K562 (cell line): ENCODE data around the gene KRT31. TPM values are rescaled to one million over a fixed set of nuclear protein-coding genes. Genes with fewer than 3 reads are reported as not detected.

Source experiments
- ATAC-seq: fragments of 200-7000 bp; cut with Tn5 transposase; 3 replicates; pipeline ENCODE4 v1.9.1; 2020; ENCODE audit warnings: moderate library complexity
- BruUV-seq: library from RNA; stranded (reverse); fragments of 400-500 nt; replicated peaks from 2 replicates; lab custom pipeline; 2021; lab: Mats Ljungman, UMichigan
- CTCF ChIA-PET: fragments of 300-600 bp; formaldehyde crosslinking; extraction: SDS; loops from one replicate; lab custom pipeline; 2021; ENCODE audit warnings: low intra/inter-chr PET ratio; lab: Yijun Ruan, JAX
- POLR2A ChIA-PET: fragments of 300-600, 350-650 bp; sonication (Branson Sonifier 250); formaldehyde crosslinking; extraction: SDS; loops from one replicate; lab custom pipeline; 2021; ENCODE audit warnings: antibody characterized with exemption, inconsistent platforms; lab: Yijun Ruan, JAX
- DNase-seq, 4 experiments: peaks; one replicate each; pipeline versions ENCODE4 v3.0.0 to v3.0.0-alpha.2; 2011 to 2018; ENCODE audit warnings: low spot score in 3 of 4, mixed read lengths in 3 of 4; ENCODE audit errors: extremely low read depth in 1 of 4
- FAIRE-seq: peaks from 2 replicates; lab custom pipeline; 2011; peaks lifted over from hg19 to GRCh38; lab: Jason Lieb, UNC
- H2AFZ ChIP-seq: 2 replicates; pipeline ENCODE4 v1.6.0; 2011; ENCODE audit warnings: low read depth, low read length, control low read depth, inconsistent platforms
- H3K27ac ChIP-seq: fragments of 200-600 bp; 3 replicates; pipeline ENCODE4 v1.8.0; 2011; ENCODE audit warnings: low read depth, mild to moderate bottlenecking, control low read depth, inconsistent platforms, low read length, moderate library complexity, mixed read lengths; ENCODE audit errors: extremely low read depth
- H3K27me3 ChIP-seq, 2 experiments: fragments of 300-600 bp in 1 of 2; 2 replicates in 1 of 2; 3 replicates in 1 of 2; pipeline versions ENCODE4 v1.6.0 to v1.8.0; 2011; ENCODE audit warnings: inconsistent platforms in 2 of 2, low read length in 2 of 2, mild to moderate bottlenecking in 1 of 2, mixed read lengths in 1 of 2, moderate library complexity in 1 of 2; ENCODE audit not compliant: control insufficient read depth in 2 of 2, insufficient read depth in 2 of 2
- H3K36me3 ChIP-seq: fragments of 300-600 bp; 3 replicates; pipeline ENCODE4 v1.8.0; 2011; ENCODE audit warnings: mild to moderate bottlenecking, low read length, inconsistent platforms; ENCODE audit not compliant: control insufficient read depth, insufficient read depth
- H3K4me1 ChIP-seq, 2 experiments: fragments of 200-600 bp in 1 of 2; replicated peaks in 1 of 2; 2 replicates in 1 of 2; 3 replicates in 1 of 2; pipeline versions ENCODE4 v1.5.1 to v1.8.0; 2011; ENCODE audit warnings: inconsistent platforms in 2 of 2, low read length in 2 of 2, mild to moderate bottlenecking in 1 of 2, mixed read lengths in 1 of 2, moderate library complexity in 1 of 2; ENCODE audit not compliant: control insufficient read depth in 2 of 2, insufficient read depth in 2 of 2
- H3K4me2 ChIP-seq: 2 replicates; pipeline ENCODE4 v1.6.1; 2011; ENCODE audit warnings: low read length, control low read depth, inconsistent platforms, mixed read lengths; ENCODE audit not compliant: insufficient read depth
- H3K4me3 ChIP-seq: fragments of 200-600 bp; sonication (generic), shearing (Covaris generic); 2 replicates; pipeline ENCODE4 v1.5.1; 2016; ENCODE audit warnings: control low read depth, inconsistent platforms
- H3K79me2 ChIP-seq: fragments of 200-600 bp; 3 replicates; pipeline ENCODE4 v1.8.0; 2011; ENCODE audit warnings: low read length, inconsistent platforms; ENCODE audit not compliant: control insufficient read depth, insufficient read depth
- H3K9ac ChIP-seq, 2 experiments: 2 replicates each; pipeline versions ENCODE4 v1.6.0 to v1.6.1; 2011; ENCODE audit warnings: low read depth in 2 of 2, low read length in 2 of 2, control low read depth in 1 of 2, inconsistent platforms in 1 of 2, mild to moderate bottlenecking in 1 of 2, mixed read lengths in 1 of 2; ENCODE audit not compliant: insufficient read depth in 1 of 2
- H3K9me1 ChIP-seq: one replicate; pipeline ENCODE4 v1.6.0; 2011; ENCODE audit warnings: inconsistent platforms, mild to moderate bottlenecking, low read length, moderate library complexity; ENCODE audit not compliant: control insufficient read depth, insufficient read depth
- H3K9me3 ChIP-seq: replicated peaks from 2 replicates; pipeline ENCODE4 v1.5.1; 2011; ENCODE audit warnings: low read depth, low read length, inconsistent platforms; ENCODE audit not compliant: control insufficient read depth, insufficient read depth
- H4K20me1 ChIP-seq: replicated peaks from 2 replicates; pipeline ENCODE4 v1.6.1; 2011; ENCODE audit warnings: low read length, inconsistent platforms, mixed read lengths; ENCODE audit not compliant: control insufficient read depth, insufficient read depth
- ATF1 ChIP-seq, 2 experiments: fragments of 450-650 bp in 1 of 2; IDR thresholded peaks; 2 replicates each; pipeline ENCODE4 v1.6.1; 2016; ENCODE audit warnings: missing compliant biosample characterization in 1 of 2, missing genetic modification characterization in 1 of 2
- BRF1 ChIP-seq: IDR thresholded peaks from 3 replicates; pipeline ENCODE4 v1.6.1; 2011; ENCODE audit warnings: borderline replicate concordance, mild to moderate bottlenecking; ENCODE audit not compliant: insufficient read length; ENCODE audit errors: extremely low read depth
- CLOCK ChIP-seq: fragments of 250-450 bp; sonication (Bioruptor Pico); IDR thresholded peaks from 2 replicates; pipeline ENCODE4 v1.4.0; 2020; ENCODE audit warnings: mild to moderate bottlenecking, moderate library complexity, borderline replicate concordance
- FOXO4 ChIP-seq: fragments of 450-650 bp; formaldehyde crosslinking; IDR thresholded peaks from 2 replicates; pipeline ENCODE4 v1.4.0; 2020; ENCODE audit warnings: mild to moderate bottlenecking, moderate library complexity
- HNRNPH1 ChIP-seq: fragments of 200-400 bp; formaldehyde crosslinking; optimal IDR thresholded peaks from 2 replicates; pipeline ENCODE3; 2017; ENCODE audit warnings: low read depth, mild to moderate bottlenecking, low read length, moderate library complexity
- KLF13 ChIP-seq: fragments of 450-650 bp; IDR thresholded peaks from 2 replicates; pipeline ENCODE4 v1.6.1; 2016; ENCODE audit warnings: missing genetic modification characterization, low read depth, mild to moderate bottlenecking, missing compliant biosample characterization, moderate library complexity, borderline replicate concordance
- SIN3A ChIP-seq, 2 experiments: fragments of 150-350 bp in 1 of 2; IDR thresholded peaks; 2 replicates each; pipeline ENCODE4 v1.6.1; 2011 to 2016; ENCODE audit warnings: borderline replicate concordance in 2 of 2, low read depth in 2 of 2, low read length in 2 of 2, mild to moderate bottlenecking in 2 of 2, moderate library complexity in 2 of 2; ENCODE audit not compliant: control insufficient read depth in 1 of 2
- SNRNP70 ChIP-seq: fragments of 200-400 bp; formaldehyde crosslinking; optimal IDR thresholded peaks from 2 replicates; pipeline ENCODE3; 2017; ENCODE audit warnings: low read depth, low read length
- TAF1 ChIP-seq: IDR thresholded peaks from 2 replicates; pipeline ENCODE4 v1.6.1; 2011; ENCODE audit warnings: mild to moderate bottlenecking, low read length, moderate library complexity; ENCODE audit not compliant: insufficient read depth, control insufficient read depth, severe bottlenecking; ENCODE audit errors: extremely low read depth
- YBX1 ChIP-seq: fragments of 450-650 bp; IDR thresholded peaks from 2 replicates; pipeline ENCODE4 v1.7.1; 2016; ENCODE audit warnings: mild to moderate bottlenecking
- ZBTB33 ChIP-seq: sonication (generic); formaldehyde crosslinking; IDR thresholded peaks from 2 replicates; pipeline ENCODE4 v1.8.1; 2023; ENCODE audit warnings: mild to moderate bottlenecking, missing genetic modification reagents
- ZFX ChIP-seq: sonication (generic); formaldehyde crosslinking; IDR thresholded peaks from 2 replicates; pipeline ENCODE4 v1.8.0; 2022; ENCODE audit warnings: mild to moderate bottlenecking, missing genetic modification reagents, moderate library complexity
- ZNF12 ChIP-seq: sonication (generic); formaldehyde crosslinking; IDR thresholded peaks from 2 replicates; pipeline ENCODE4 v1.4.0; 2020; ENCODE audit warnings: mild to moderate bottlenecking, missing genetic modification reagents
- WGBS: fragments of 100-300 bp; shearing (Covaris generic); methylation state at CpG from one replicate; pipeline ENCODE4 v1.1.6; 2016; ENCODE audit warnings: low coverage, mixed read lengths; ENCODE audit not compliant: insufficient coverage; ENCODE audit errors: missing lambda C conversion rate; 5-methylcytosine and 5-hydroxymethylcytosine counted together
- in situ Hi-C: fragments of 300-500 bp; cut with MboI; formaldehyde crosslinking; loops from 4 replicates; pipeline ENCODE4 v1.15.0; 2018; ENCODE audit warnings: inconsistent platforms, mixed read lengths
- intact Hi-C: fragments of 100-400 bp; cut with micrococcal nuclease; formaldehyde crosslinking; loops from 2 replicates; pipeline ENCODE4 v1.14.2; 2022
- polyA plus RNA-seq, 8 experiments: library from polyadenylated mRNA; depleted of rRNA in 4 of 8; stranded (reverse) in 5 of 8; unstranded in 3 of 8; fragments of >200 nt; fragmentation: Nextera tagmentation in 2 of 8; fragmentation: Illumina TruSeq in 1 of 8; extraction: Ambion mirVana in 2 of 8; extraction: Trizol in 1 of 8; gene quantifications; 2 replicates each; pipeline versions ENCODE4 v1.2.1 to v1.2.3, GENCODE V29; 2011 to 2014; ENCODE audit warnings: inconsistent platforms in 1 of 8, missing spikeins in 1 of 8
- total RNA-seq, 7 experiments: library from RNA; depleted of rRNA in 6 of 7; stranded (reverse); fragments of >200 nt in 6 of 7; fragmentation: Illumina TruSeq in 2 of 7; extraction: Trizol in 2 of 7; gene quantifications; 2 replicates each; pipeline versions ENCODE4 v1.2.1 to v1.2.3, GENCODE V29; 2011 to 2021; ENCODE audit warnings: low replicate concordance in 1 of 7

KRT31 gene
- total and polyA plus RNA-seq, 9 of the 15 experiments (the other 6 are each of a cell fraction or from before 2014, with no cell fraction given): not detected

GRCh38 chr17:41413982-41414381 is 16.6 kb upstream of the KRT31 start:
- DNase-seq: no peak
- Histone ChIP-seq H4K20me1 (no peaks in the 10 kb centered on the region), H3K9me1 (no peaks in the 10 kb centered on the region), H2AFZ (no peak overlapping the region), H3K27ac (no peak overlapping the region), H3K79me2 (no peaks in the 10 kb centered on the region), H3K9ac (no peak overlapping the region), H3K4me1 (no peaks in the 10 kb centered on the region), H3K36me3 (no peaks in the 10 kb centered on the region), H3K9me3 (no peaks in the 10 kb centered on the region), H3K27me3 (peaks cover 11 to 29% of the 10 kb centered on the region in 2 experiments; a peak in 3 of 5 replicates), H3K4me3 (no peak overlapping the region), H3K4me2 (no peak overlapping the region)
- WGBS: 0% methylated on average over 2 of the region's 2 CpGs
- POLR2A ChIA-PET: interaction anchor here (0.6 to 0.7 kb wide), 2 partner anchors 356 to 545 kb away, joined by 3 read pairs; no protein-coding TSS in a partner anchor
- TF ChIP-seq ATF1 (CRISPR knock-in tag; IDR thresholded peaks at IDR 0.05) (no peak), ATF1 (tag; IDR thresholded peaks at IDR 0.05) (no peak), SNRNP70 (no peak), HNRNPH1 (no peak), YBX1 (no peak), ZNF12 (CRISPR knock-in tag) (no peak), SIN3A (IDR thresholded peaks at IDR 0.05; ENCODE audit: borderline replicate concordance in 2 of 2, control insufficient read depth in 1 of 2, low read depth in 2 of 2, low read length in 2 of 2) (no peak), KLF13 (tag) (no peak), ZBTB33 (CRISPR knock-in tag) (no peak), ZFX (CRISPR knock-in tag) (no peak), FOXO4 (CRISPR knock-in tag) (no peak), BRF1 (no peak), CLOCK (CRISPR knock-in tag) (no peak), TAF1 (no peak)
- in situ Hi-C loops (no loop called here), intact Hi-C loops (no loop called here)
- ATAC-seq: no peak
- BruUV-seq: no TSS peak
- no peak for FAIRE-seq
- CTCF ChIA-PET: no interaction called here
